Uterus (tissue), 2 donors: ENCODE measurements around the gene ST3GAL2.

ENCODE experiments used
- CTCF ChIP-seq, 4 experiments: fragments of 200-600 bp in 2 of 4; fragments of 450-650 bp in 2 of 4; sonication (generic) in 2 of 4; IDR thresholded peaks; one replicate each; pipeline ENCODE4 v1.5.1; 2016 to 2019; ENCODE audit warnings: antibody characterized with exemption in 4 of 4, mild to moderate bottlenecking in 2 of 4, moderate library complexity in 1 of 4
- POLR2A ChIP-seq, 2 donors: fragments of 450-650 bp; IDR thresholded peaks; one replicate each; pipeline ENCODE4 v1.6.1; 2016; ENCODE audit warnings: antibody characterized with exemption in 2 of 2, mild to moderate bottlenecking in 1 of 2, moderate library complexity in 1 of 2

DNA sequence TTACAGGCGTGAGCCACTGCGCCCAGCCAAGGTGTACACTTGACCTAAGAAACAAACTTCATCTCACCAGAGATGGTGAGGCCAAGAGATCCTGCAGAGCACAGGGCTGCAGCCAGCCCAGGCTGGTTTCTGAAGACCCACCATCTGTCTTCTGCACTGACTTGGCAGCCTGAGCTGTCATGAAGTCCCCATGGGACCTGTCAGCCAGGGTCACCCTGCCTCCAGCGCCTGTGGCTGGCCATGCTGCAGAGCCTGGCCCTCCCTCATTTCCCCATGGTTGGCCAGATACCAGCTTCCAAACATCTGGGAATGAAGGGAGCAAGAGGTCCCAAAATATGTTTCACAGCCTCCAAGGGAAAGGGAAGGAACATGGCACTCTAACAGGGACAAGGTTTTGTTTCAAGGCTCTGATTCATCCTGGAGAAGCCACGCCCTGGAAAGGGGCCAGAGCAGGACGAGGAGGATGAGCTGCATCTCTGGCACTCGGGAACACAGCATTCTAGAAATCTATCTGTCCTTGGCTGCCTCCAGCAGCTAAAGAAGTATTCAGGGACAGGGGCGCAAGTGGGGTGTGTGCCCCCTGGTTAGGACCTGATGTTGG, 46.9 kb downstream of the ST3GAL2 start:
- TF ChIP-seq POLR2A (IDR thresholded peaks at IDR 0.05) (no peak), CTCF (IDR thresholded peaks at IDR 0.05) (peak in 1 of 4 experiments; percentile 4)
